ENCODE measurements around the gene PREX1. TPM values are rescaled to one million over a fixed set of nuclear protein-coding genes. Genes with fewer than 3 reads are reported as not detected.

The PREX1 gene
- polyA plus RNA-seq, 1 experiment = 1.3 TPM

- POLR2A ChIA-PET = no interaction called here
- CTCF ChIA-PET = interaction anchor here (0.7 to 1.5 kb wide), 3 partner anchors 8 to 12 kb away, joined by 3 to 6 read pairs (median 3); no protein-coding TSS in a partner anchor
These were observed 195.6 kb downstream of the PREX1 start for GRCh38 chr20:48632017-48632824.

GRCh38 chr20:48631114-48632016, 196.4 kb downstream of the PREX1 start:
- no peak for DNase-seq (ENCODE audit: low read depth)
- H3K36me3 ChIP-seq (ENCODE audit: control insufficient read depth, insufficient read depth, low read length) = no peaks in the 10 kb centered on the region
- CTCF ChIA-PET = interaction anchor here (0.7 to 3.1 kb wide), 4 partner anchors 9 to 953 kb away, joined by 3 to 24 read pairs (median 4); no protein-coding TSS in a partner anchor
- no peak for TF ChIP-seq CTCF (IDR thresholded peaks at IDR 0.05; ENCODE audit: insufficient read depth, low read depth, low read length)
- POLR2A ChIA-PET = no interaction called here
- H3K27me3 ChIP-seq (ENCODE audit: control insufficient read depth, insufficient read depth, low read length) = no peaks in the 10 kb centered on the region; the same call in 1 of the 2 replicates
- no peak overlapping the region for H3K4me3 ChIP-seq (ENCODE audit: low read depth, low read length)

More at GRCh38 chr20:48632017-48632824, 195.6 kb downstream of the PREX1 start:
- Histone ChIP-seq H3K4me3 (ENCODE audit: low read depth, low read length) (no peak overlapping the region), H3K27me3 (ENCODE audit: control insufficient read depth, insufficient read depth, low read length) (no peaks in the 10 kb centered on the region; the same call in 1 of the 2 replicates), H3K36me3 (ENCODE audit: control insufficient read depth, insufficient read depth, low read length) (no peaks in the 10 kb centered on the region)
- no peak for DNase-seq (ENCODE audit: low read depth)
- TF ChIP-seq CTCF (IDR thresholded peaks at IDR 0.05; ENCODE audit: insufficient read depth, low read depth, low read length) = no peak

- Histone ChIP-seq H3K4me3 (ENCODE audit: low read depth, low read length) (no peak overlapping the region), H3K36me3 (ENCODE audit: control insufficient read depth, insufficient read depth, low read length) (no peaks in the 10 kb centered on the region), H3K27me3 (ENCODE audit: control insufficient read depth, insufficient read depth, low read length) (no peaks in the 10 kb centered on the region)
- no peak for DNase-seq (ENCODE audit: low read depth)
- no peak for TF ChIP-seq CTCF (IDR thresholded peaks at IDR 0.05; ENCODE audit: insufficient read depth, low read depth, low read length)
- ChIA-PET CTCF (interaction anchor here (0.9 to 3.1 kb wide), 5 partner anchors 10 to 952 kb away, joined by 3 to 24 read pairs (median 4); no protein-coding TSS in a partner anchor), POLR2A (no interaction called here)
These were observed 197.3 kb downstream of the PREX1 start for GRCh38 chr20:48630342-48631075.

- no peak for TF ChIP-seq CTCF (IDR thresholded peaks at IDR 0.05; ENCODE audit: insufficient read depth, low read depth, low read length)
- Histone ChIP-seq H3K27me3 (ENCODE audit: control insufficient read depth, insufficient read depth, low read length) (no peaks in the 10 kb centered on the region), H3K4me3 (ENCODE audit: low read depth, low read length) (no peak overlapping the region), H3K36me3 (ENCODE audit: control insufficient read depth, insufficient read depth, low read length) (no peaks in the 10 kb centered on the region)
- ChIA-PET CTCF (interaction anchor here (0.7 to 3.1 kb wide), 7 partner anchors 9 to 966 kb away, joined by 3 to 24 read pairs (median 4); no protein-coding TSS in a partner anchor), POLR2A (no interaction called here)
- no peak for DNase-seq (ENCODE audit: low read depth)
These were observed 197.9 kb downstream of the PREX1 start for GRCh38 chr20:48629960-48630315.

All from BJ (cell line).